HG03175 (cell line): Measurements from ENCODE around the gene SLC10A4.

Experiments
- ATAC-seq: cut with Tn5 transposase; IDR thresholded peaks from one replicate; pipeline ENCODE4 v1.9.1; 2021; ENCODE audit warnings: mild to moderate bottlenecking, moderate library complexity; ENCODE audit not compliant: unreplicated experiment

Gene SLC10A4

GRCh38 chr4:48484494-48485168, 1.5 kb downstream of the SLC10A4 start:
- no peak for ATAC-seq

GRCh38 chr4:48489683-48490011, 6.5 kb downstream of the SLC10A4 start:
- no peak for ATAC-seq

- no peak for ATAC-seq
Measured at GRCh38 chr4:48490012-48490679, 7.0 kb downstream of the SLC10A4 start, which contains the start of gene ZAR1. TSS of gene ZAR1 (plus strand) at chr4:48490252. CDS start at chr4:48490292, 40 bp downstream.

- no peak for ATAC-seq
Measured at GRCh38 chr4:48490680-48491513, 7.8 kb downstream of the SLC10A4 start.

GRCh38 chr4:48491514-48492176, 8.5 kb downstream of the SLC10A4 start:
- no peak for ATAC-seq

GRCh38 chr4:48493452-48494100, 10.4 kb downstream of the SLC10A4 start:
- ATAC-seq, result no peak

GRCh38 chr4:48495941-48496340, 12.8 kb downstream of the SLC10A4 start:
- no peak for ATAC-seq

GRCh38 chr4:48498895-48499294, 15.8 kb downstream of the SLC10A4 start:
- no peak for ATAC-seq

GRCh38 chr4:48499551-48500066, 16.5 kb downstream of the SLC10A4 start:
- ATAC-seq, result peak; percentile 85

- no peak for ATAC-seq
Measured at GRCh38 chr4:48503233-48504025, 20.3 kb downstream of the SLC10A4 start.

- no peak for ATAC-seq
Measured at GRCh38 chr4:48504026-48504330, 20.8 kb downstream of the SLC10A4 start.

- ATAC-seq, result no peak
Measured at GRCh38 chr4:48504352-48504751, 21.2 kb downstream of the SLC10A4 start.

GRCh38 chr4:48506716-48507115, 23.6 kb downstream of the SLC10A4 start:
- no peak for ATAC-seq

GRCh38 chr4:48509543-48509942, 26.4 kb downstream of the SLC10A4 start:
- ATAC-seq, result no peak

GRCh38 chr4:48518143-48518542, 35.0 kb downstream of the SLC10A4 start:
- ATAC-seq, result no peak

GRCh38 chr4:48526406-48526805, 43.3 kb downstream of the SLC10A4 start:
- no peak for ATAC-seq

- no peak for ATAC-seq
Measured at GRCh38 chr4:48538358-48538757, 55.2 kb downstream of the SLC10A4 start.
